Measurements from ENCODE around the gene SMIM1.
"Not testable (repeated sequence)": the region's sequence is repeated elsewhere in the genome, so short reads cannot be mapped to it uniquely, and the experiment has no call there.

The SMIM1 gene

DNA sequence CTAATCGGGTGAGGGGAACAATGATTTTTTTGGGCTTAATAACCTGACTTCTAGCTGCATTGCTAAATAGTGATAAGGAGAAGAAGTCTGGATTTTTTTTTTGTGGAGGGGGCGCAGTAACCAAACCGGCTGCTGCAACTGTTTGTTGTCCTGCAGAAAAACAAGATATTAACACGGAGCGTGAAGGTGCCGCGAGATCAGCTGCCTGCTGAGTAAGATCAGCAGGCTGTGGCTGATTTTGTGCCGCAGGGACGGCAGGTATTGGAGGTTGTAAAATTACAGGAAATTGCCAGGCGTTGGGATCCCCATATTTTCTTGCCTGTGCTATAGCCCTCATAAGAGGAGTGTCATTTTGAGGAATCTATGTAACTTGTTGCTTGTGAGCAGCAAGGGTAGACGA, 32.5 kb downstream of the SMIM1 start:
- DNase-seq (ENCODE audit: low read depth in 1 of 2, low spot score in 1 of 2) = no peak
- in situ Hi-C loops (cut with HindIII; ENCODE audit: low pct_unique_long_range_greater_than_20kb, low sequenced_read_pairs) = no loop called here
- no peak for TF ChIP-seq JUND (IDR thresholded peaks at IDR 0.05; ENCODE audit: low read depth)

DNA sequence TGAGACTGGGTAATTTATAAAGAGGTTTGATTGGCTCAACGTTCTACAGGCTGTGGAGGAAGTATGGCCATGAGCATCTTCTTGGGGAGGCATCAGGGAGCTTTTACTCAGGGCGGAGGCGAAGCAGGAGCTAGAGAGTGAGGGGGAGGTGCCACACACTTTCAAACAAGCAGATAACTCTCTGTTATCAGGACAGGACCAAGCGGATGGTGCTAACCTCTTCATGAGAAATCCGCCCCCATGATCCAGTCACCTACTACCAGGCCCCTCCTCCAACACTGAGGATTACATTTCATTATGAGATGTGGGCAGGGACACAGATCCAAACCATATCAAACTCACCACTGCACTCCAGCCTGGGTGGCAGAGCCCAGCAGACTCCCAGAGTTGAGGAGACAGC, 35.2 kb downstream of the SMIM1 start:
- in situ Hi-C loops (cut with HindIII; ENCODE audit: low pct_unique_long_range_greater_than_20kb, low sequenced_read_pairs) = no loop called here
- DNase-seq (ENCODE audit: low read depth in 1 of 2, low spot score in 1 of 2) = no peak
- no peak for TF ChIP-seq JUND (IDR thresholded peaks at IDR 0.05; ENCODE audit: low read depth)

DNA sequence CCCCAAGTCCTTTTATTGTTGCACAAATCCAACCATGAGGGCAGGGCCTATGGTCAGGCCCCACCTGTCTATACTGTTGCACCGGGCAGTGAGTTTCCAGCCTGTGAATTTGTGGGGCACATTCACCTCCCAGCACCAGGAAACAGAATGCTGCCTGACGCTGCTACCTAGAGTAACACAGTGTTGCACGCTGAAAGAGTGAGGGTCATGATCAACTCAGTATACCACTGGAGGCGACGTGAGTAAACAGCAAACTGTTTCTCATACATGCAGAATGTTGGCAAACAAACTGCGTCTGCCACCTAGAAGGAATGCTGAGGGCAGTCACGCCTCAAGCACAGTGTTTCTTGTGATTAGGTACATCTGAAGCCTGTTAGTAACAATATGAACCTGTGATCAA, 37.1 kb downstream of the SMIM1 start:
- TF ChIP-seq JUND (IDR thresholded peaks at IDR 0.05; ENCODE audit: low read depth) = no peak
- DNase-seq (ENCODE audit: low read depth in 1 of 2, low spot score in 1 of 2) = peak in 1 of 2 experiments; percentile 18
- in situ Hi-C loops (cut with HindIII; ENCODE audit: low pct_unique_long_range_greater_than_20kb, low sequenced_read_pairs) = no loop called here

DNA sequence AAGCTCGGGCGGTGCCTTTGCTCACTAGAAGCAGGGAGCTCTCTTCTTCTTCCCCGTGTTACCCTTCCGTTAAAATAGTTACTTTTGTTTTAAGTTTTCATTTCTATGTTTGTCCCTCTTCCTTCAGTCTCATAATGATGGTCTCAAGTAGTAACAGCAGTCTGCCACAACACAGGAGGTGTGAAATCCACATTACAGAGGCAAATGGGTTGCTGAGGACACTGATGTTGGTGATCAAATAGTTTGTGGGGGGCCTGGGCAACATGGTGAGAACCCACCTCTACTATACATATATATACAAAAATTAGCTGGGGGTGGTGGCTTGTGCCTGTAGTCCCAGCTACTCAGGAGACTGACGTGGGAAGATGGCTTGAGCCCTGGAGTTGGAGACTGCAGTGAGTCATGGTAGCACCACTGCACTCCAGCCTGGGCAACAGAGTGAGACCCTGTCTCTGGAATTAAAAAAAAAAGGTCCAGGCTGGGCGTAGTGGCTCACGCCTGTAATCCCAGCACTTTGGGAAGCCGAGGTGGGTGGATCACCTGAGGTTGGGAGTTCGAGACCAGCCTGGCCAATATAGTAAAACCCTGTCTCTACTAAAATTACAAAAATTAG, 37.7 kb downstream of the SMIM1 start:
- DNase-seq (ENCODE audit: low read depth in 1 of 2, low spot score in 1 of 2); in situ Hi-C loops (cut with HindIII; ENCODE audit: low pct_unique_long_range_greater_than_20kb, low sequenced_read_pairs): not testable (repeated sequence)

DNA sequence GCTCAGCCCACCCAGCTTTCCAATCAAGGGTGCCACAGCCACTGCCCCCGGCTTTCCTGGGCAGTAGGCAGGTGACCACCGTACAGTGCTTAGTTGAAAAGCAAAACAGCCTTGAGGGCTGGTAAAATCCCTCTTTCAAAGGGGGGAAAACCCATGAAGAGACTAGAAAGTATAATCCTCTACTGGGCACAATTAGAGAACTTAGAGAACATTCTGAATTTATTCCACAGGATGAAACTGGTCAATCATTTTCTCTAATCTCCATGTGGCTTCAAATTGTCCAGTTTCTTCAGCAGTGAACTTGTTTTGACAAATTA, 39.0 kb downstream of the SMIM1 start:
- in situ Hi-C loops (cut with HindIII; ENCODE audit: low pct_unique_long_range_greater_than_20kb, low sequenced_read_pairs) = no loop called here
- TF ChIP-seq JUND (IDR thresholded peaks at IDR 0.05; ENCODE audit: low read depth) = no peak
- DNase-seq (ENCODE audit: low read depth in 1 of 2, low spot score in 1 of 2) = no peak

DNA sequence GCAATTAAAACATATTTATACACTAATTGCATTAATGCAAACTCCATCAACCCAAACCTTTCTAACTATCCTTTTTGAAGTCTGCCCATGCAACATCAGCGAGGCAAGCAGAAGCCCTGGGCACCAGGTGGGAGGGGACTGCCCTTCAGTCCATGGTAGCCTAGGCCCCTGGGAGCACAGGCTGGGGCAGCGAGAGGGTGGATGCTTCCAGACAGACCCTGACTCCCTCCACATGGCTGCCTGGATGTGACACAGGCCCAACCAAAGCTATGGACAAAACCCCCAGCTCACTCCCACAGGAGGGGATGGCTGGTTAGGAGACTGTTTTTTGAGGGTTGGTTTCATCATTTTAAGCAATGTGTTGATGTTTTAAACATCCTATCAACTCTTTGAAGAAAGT, 41.5 kb downstream of the SMIM1 start:
- no peak for DNase-seq (ENCODE audit: low read depth in 1 of 2, low spot score in 1 of 2)
- in situ Hi-C loops (cut with HindIII; ENCODE audit: low pct_unique_long_range_greater_than_20kb, low sequenced_read_pairs) = no loop called here
- no peak for TF ChIP-seq JUND (IDR thresholded peaks at IDR 0.05; ENCODE audit: low read depth)

DNA sequence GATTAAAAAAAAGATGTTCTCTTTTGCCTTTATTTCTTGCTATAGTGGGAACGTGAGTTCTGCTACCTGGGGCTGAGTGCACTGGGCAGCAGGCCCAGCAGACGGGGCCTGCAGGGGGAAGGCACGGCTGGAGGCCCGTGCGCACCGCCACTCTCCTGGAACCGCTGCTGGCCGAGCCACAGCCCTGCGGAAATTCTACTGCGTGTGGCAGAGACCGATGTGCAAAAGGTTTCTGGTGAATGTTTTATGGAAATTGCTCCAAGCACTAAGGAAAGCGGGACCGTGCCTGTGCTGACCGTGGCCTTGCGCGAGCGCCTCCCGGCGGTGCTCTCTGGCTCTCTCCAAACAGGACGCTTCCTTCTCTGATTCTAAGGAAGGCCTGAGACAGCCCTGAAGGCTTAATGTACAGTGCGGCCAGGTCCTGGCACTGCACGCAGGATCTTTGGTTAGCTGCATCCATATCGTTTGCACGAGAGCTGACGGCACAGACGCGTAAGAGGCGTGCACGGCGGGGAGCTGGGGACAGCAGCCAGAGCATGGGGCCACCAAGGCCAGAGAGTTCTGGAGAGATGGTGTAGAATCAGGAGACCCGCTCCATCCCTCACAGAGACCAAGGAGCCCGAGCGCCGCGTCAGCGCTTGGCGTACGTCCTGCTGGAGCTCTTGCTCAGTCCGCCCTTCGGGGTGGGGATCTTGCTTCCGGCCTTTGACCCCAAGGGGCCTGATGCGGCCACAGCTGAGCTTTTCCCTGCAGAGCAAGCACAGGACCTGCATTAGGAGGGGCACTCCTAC, 42.4 kb downstream of the SMIM1 start:
- in situ Hi-C loops (cut with HindIII; ENCODE audit: low pct_unique_long_range_greater_than_20kb, low sequenced_read_pairs) = no loop called here
- no peak for TF ChIP-seq JUND (IDR thresholded peaks at IDR 0.05; ENCODE audit: low read depth)
- no peak for DNase-seq (ENCODE audit: low read depth in 1 of 2, low spot score in 1 of 2)

DNA sequence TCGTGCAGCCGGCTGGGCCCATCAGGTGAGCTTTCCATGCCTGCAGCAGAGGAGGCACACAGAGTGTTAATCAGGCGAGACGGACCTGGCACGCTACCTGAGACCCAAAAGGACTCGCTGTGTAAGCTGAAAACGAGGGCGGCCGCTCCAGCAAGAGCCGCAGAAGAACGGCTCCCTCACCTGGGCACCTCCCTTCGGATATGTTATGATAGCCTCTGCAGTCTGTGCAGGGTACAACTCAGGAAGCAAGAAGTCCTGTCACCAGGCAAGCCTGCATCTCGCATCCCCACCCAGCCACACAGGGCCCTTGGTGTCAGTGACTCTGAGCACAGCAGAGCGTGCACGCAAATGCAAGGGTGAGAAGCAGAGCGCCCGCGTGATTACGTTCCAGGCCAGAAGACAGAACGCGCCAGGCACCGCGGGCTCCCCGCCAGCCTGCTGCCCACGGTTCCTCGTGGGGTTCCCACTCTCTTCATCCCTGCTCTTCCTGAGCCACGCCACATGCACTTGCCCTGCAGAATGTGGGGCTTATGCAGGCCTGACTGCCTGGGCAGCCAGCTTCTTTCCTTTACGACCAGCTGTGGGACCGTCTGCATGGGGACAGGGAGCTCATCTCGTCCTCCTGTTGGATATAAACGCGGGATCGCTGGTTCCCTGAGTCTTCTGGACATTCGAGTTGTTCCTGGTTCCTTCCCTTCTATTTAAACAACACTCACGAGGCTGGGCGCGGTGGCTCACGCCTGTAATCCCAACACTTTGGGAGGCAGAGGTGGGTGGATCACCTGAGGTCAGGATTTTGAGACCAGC, 44.0 kb downstream of the SMIM1 start:
- in situ Hi-C loops (cut with HindIII; ENCODE audit: low pct_unique_long_range_greater_than_20kb, low sequenced_read_pairs) = no loop called here

DNA sequence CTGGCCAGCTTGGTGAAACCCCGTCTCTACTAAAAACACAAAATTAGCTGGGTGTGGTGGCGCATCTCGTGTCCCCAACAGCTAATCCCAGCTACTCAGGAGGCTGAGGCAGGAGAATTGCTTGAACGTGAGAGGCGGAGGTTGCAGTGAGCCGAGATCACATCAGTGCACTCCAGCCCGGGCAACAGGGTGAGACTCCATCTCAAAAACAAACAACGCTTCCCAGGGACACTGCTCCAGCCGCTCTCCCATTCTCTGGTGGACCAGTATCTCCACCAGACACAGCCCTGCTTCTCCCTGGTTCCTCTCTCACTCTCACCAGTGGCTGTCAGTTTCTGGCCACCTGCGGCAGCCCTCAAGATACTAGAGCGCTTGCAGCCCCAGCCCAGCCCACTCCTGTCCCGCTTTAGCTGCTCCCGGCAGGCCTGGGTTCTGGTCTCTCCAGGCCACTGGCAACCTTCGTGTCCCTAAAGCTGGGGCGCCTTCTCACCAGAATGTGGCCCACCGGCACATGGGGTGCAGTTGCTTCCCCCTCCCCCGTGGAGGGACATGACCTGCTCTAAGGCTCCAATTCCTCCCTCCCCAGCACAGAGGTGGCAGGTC, 44.7 kb downstream of the SMIM1 start:
- TF ChIP-seq JUND (IDR thresholded peaks at IDR 0.05; ENCODE audit: low read depth) = no peak
- in situ Hi-C loops (cut with HindIII; ENCODE audit: low pct_unique_long_range_greater_than_20kb, low sequenced_read_pairs) = no loop called here
- no peak for DNase-seq (ENCODE audit: low read depth in 1 of 2, low spot score in 1 of 2)

More for the DNA sequence above, 44.0 kb downstream of the SMIM1 start:
- no peak for TF ChIP-seq JUND (IDR thresholded peaks at IDR 0.05; ENCODE audit: low read depth)
- no peak for DNase-seq (ENCODE audit: low read depth in 1 of 2, low spot score in 1 of 2)

DNA sequence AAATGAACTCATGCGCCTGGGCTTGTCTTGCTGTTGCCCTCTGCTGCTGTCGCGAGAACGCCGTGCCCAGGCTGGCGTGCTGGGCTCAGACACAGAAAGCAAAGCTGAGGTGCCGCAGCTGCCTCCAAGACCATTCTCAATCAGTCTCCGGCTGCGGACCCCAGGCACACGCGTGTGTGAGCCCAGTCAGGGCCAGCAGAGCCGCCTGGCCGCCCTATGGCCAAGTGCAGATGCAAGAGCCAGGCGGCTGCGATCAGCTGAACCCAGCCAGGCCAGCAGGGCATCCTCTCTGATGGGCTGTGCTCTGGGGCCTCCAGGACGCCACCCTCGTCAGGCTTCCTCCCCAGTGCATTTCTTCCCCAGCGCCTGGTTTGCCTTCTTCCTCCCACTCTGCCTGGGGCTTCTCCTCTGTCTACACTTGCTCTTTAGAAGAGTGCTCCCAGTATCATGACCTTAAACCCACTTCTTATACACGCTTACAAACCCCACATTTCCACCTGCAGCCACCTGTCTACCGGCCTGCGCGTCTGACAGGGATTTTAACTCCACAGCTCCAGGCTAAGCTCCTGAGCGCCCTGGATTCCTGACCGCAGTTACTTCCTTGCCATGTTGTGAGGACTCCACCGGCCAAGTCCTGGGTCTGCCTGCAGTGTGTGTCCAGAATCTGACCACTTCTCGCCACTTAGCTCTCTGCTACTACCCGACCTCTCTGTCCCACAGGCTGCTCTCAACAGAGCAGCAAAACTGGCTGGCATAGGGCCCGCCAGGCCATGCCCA, 45.5 kb downstream of the SMIM1 start:
- TF ChIP-seq JUND (IDR thresholded peaks at IDR 0.05; ENCODE audit: low read depth) = no peak
- in situ Hi-C loops (cut with HindIII; ENCODE audit: low pct_unique_long_range_greater_than_20kb, low sequenced_read_pairs) = no loop called here
- DNase-seq (ENCODE audit: low read depth in 1 of 2, low spot score in 1 of 2) = no peak

DNA sequence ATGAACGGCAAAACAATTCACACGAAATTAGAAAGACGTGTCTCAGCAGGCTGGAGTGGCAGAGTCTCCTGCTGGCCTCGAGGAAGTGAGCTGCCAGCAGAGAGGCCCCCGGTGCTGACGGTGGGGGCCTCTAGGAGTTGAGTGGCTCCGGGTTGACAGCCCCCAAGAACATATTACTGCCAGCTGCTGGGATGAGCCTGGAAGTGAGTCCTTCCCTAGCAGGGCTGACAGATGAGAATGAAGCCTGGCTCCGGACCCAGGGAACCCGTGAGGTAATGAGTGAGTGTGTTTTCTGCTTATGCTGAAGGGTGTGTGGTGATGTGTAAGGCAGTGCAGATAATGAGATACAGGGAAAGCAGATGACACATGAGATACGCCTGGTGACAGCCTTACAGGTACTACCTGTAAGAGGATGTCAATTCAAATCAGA, 47.2 kb downstream of the SMIM1 start:
- TF ChIP-seq JUND (IDR thresholded peaks at IDR 0.05; ENCODE audit: low read depth) = no peak
- DNase-seq (ENCODE audit: low read depth in 1 of 2, low spot score in 1 of 2) = no peak
- in situ Hi-C loops (cut with HindIII; ENCODE audit: low pct_unique_long_range_greater_than_20kb, low sequenced_read_pairs) = no loop called here

DNA sequence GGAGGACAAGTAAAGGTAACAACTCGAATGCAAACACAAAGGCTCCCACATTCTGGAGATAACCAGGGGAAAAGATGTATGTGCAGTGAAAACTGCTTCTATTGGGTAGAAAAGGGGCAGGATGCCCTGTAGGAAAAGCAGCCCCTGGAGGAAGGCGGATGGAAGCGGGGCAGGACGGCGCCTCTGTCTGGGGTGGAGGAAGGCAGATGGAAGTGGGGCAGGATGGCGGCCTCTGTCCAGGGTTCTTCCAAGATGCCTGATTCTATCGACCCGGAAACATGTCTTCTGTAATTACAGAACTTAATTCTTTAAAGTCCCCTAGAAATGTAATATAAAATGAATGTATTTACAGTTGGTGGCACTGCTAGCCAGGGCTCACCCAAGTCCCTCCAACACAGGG, 47.8 kb downstream of the SMIM1 start:
- in situ Hi-C loops (cut with HindIII; ENCODE audit: low pct_unique_long_range_greater_than_20kb, low sequenced_read_pairs) = no loop called here
- DNase-seq (ENCODE audit: low read depth in 1 of 2, low spot score in 1 of 2) = no peak
- TF ChIP-seq JUND (IDR thresholded peaks at IDR 0.05; ENCODE audit: low read depth) = no peak
